ENCODE measurements around the gene MORN4.
A peak's percentile ranks its signal among the peaks of the same experiment; 100 is the strongest.

MORN4 gene

DNA sequence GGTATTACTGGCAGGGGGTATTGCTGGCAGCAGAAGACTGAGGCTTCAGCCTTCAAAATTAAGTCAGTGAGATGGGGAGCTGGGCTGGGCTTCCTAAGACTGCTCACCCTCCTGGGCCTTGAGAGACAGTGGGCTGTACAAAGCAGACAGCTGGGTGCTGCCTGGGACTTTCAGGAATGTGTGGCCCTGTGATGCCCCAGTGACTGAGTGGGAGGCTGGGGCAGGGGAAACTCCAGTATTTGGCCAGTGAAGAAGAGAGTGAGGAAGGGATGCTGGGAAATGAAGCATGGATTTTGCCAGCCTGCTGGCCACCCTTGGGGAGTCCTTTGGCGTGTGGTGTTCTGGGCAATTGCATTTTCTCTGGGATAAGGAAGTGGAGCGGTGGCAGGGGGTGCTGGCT, 60.3 kb downstream of the MORN4 start:
- Histone ChIP-seq H3K27ac (peak overlapping the region in 1 of 2 donors; percentile 15), H3K4me3 (no peak overlapping the region)
- TF ChIP-seq, protein P1, sequence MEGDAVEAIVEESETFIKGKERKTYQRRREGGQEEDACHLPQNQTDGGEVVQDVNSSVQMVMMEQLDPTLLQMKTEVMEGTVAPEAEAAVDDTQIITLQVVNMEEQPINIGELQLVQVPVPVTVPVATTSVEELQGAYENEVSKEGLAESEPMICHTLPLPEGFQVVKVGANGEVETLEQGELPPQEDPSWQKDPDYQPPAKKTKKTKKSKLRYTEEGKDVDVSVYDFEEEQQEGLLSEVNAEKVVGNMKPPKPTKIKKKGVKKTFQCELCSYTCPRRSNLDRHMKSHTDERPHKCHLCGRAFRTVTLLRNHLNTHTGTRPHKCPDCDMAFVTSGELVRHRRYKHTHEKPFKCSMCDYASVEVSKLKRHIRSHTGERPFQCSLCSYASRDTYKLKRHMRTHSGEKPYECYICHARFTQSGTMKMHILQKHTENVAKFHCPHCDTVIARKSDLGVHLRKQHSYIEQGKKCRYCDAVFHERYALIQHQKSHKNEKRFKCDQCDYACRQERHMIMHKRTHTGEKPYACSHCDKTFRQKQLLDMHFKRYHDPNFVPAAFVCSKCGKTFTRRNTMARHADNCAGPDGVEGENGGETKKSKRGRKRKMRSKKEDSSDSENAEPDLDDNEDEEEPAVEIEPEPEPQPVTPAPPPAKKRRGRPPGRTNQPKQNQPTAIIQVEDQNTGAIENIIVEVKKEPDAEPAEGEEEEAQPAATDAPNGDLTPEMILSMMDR (IDR thresholded peaks at IDR 0.05): no peak
- DNase-seq (ENCODE audit: low spot score): no peak

DNA sequence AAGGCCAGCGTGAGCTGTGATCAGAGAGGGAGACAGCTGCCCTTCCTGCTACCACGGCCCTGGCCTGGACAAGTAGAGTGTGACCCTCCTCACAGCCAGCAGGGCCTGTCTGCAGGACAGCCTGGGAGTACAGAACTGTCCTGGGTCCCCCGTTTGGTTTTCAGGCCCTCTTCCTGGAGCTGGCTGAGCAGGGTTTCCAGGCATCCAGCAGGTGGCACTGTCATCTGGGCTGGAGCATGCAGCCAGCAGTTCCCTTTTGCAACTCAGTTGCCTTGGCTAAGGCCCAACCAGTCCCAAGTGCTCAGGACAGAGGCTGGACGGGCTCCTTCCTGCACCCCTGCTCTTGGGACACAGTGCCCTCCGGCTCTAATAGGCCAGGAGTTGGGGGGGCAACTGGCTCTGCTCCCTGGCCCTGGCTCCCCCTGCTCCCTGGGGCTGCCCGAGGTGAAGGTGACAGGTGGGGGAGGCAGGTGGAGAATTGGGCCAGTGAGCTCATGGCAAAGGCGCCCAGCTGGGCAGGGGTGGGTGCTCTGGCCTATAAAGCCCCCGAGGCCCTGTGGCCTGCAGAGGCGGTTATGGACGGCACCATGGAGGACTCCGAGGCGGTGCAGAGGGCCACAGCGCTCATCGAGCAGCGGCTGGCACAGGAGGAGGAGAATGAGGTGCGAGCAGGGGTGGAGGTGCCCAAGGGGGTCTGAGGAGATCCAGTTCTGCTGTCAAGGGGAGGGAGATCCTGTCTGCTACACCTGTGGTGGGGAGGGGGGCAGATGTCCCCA, 60.9 kb downstream of the MORN4 start, which contains the start of gene ANKRD2:
TSS of gene ANKRD2 (plus strand) at position 566 of the 776 bp plus-strand sequence. CDS start at position 576, 10 bp downstream.
- H3K4me3 ChIP-seq: no peak within 1 kb of the TSS
- peak; percentile 85 for DNase-seq (ENCODE audit: low spot score)
- TF ChIP-seq, protein P1 (IDR thresholded peaks at IDR 0.05): peak; percentile 90
- peak within 1 kb of the TSS in 1 of 2 donors; percentile 15 for H3K27ac ChIP-seq

DNA sequence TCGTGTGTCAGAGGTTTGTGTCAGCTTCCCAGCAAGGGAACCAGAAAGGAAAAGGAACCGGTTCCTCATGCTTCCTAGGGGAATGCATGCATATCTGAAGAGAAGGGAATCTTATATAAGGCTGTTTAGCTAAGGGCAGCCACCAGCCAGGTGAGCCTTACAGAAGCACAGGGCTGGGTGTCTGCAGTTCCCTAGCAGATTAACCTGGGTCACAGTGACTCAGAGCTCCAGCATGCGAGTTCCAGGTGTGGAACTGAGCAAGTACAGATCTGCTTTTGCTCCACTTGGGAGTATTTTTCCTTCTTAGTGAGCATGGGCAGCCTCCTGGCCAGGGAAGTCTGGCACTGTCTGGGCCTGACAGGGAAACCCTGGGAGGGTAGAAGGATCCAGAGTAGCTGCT, 61.7 kb downstream of the MORN4 start:
- no peak overlapping the region for H3K4me3 ChIP-seq
- DNase-seq (ENCODE audit: low spot score): no peak
- H3K27ac ChIP-seq: no peak overlapping the region
- TF ChIP-seq, protein P1 (IDR thresholded peaks at IDR 0.05): no peak

DNA sequence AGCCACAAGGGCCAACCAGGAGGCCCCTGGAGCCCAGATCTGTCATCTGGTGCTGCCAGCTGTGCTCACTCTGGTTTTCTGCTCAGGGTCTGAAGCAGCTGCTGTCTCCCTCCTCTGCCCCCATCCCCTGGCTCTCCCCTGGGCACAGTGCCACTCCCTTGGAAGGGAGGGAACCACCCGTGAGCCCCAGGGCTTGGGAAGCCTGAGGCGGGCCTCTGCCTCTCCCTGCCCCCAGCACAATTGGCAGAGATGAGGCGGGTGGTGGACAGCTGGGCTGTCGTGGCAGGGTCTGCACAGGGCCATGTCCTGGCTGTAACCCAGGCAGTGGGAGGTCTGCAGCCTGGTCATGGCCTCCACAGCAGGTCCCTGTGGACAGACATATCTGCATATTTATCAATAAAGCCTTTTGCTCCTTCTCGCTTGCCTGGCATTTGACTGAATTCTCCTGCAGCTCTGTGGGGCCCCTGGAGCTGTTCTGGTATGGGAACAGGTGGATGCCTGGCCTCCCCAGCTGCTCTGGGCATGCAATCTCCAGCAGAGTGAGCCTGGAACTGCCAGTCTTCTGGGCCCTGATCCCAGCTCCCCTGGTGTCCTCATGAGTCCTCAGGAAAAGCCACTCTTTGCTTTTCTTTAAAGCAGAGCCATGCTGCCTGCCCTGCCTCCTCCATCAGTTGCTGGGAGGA, 62.4 kb downstream of the MORN4 start:
- no peak overlapping the region for H3K27ac ChIP-seq

DNA sequence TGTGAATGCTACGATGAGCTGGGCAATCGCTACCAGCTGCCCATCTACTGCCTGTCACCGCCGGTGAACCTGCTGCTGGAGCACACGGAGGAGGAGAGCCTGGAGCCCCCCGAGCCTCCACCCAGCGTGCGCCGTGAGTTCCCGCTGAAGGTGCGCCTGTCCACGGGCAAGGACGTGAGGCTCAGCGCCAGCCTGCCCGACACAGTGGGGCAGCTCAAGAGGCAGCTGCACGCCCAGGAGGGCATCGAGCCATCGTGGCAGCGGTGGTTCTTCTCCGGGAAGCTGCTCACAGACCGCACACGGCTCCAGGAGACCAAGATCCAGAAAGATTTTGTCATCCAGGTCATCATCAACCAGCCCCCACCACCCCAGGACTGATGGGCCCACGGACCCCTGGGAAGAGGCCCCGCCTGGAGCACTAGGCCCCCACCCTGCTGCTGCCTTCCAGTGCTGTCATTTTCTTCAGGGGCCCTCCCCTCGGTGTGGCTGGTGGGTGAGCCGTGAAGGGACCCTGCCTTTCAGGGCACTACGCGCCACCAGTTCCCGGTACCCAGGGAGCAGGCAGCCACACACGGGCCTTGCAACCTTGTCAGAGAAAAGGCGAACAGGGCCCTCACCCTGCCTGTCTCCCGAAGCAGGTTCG, 63.0 kb downstream of the MORN4 start:
- no peak overlapping the region for H3K4me3 ChIP-seq
- TF ChIP-seq, protein P1 (IDR thresholded peaks at IDR 0.05): no peak
- no peak overlapping the region for H3K27ac ChIP-seq
- DNase-seq (ENCODE audit: low spot score): no peak

More for the DNA sequence above, 62.4 kb downstream of the MORN4 start:
- no peak overlapping the region for H3K4me3 ChIP-seq
- TF ChIP-seq, protein P1 (IDR thresholded peaks at IDR 0.05): no peak
- DNase-seq (ENCODE audit: low spot score): no peak

DNA sequence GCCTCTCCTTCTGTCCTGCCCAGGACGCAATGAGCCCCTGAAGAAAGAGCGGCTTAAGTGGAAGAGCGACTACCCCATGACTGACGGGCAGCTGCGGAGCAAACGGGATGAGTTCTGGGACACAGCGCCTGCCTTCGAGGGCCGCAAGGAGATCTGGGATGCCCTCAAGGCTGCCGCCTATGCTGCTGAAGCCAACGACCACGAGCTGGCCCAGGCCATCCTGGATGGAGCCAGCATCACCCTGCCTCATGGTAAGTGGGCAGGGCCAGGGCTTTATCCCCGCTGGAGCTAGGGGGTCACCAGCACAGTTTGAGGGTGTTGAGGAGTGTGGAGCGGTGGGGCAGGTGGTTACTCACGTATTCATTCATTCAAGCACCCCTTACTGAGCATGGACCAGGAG, 65.4 kb downstream of the MORN4 start:
- DNase-seq (ENCODE audit: low spot score): no peak
- TF ChIP-seq, protein P1 (IDR thresholded peaks at IDR 0.05): no peak
- no peak overlapping the region for H3K27ac ChIP-seq
- no peak overlapping the region for H3K4me3 ChIP-seq

All from coronary artery (tissue), 2 donors.